Transverse colon (tissue), 4 donors: Measurements from ENCODE around the gene RBM23.

ENCODE experiments used
- CTCF ChIP-seq, 5 experiments: fragments of 200-600 bp in 3 of 5; fragments of 450-650 bp in 2 of 5; sonication (generic) in 3 of 5; IDR thresholded peaks; 1 replicate in 2 of 5; 2 replicates in 3 of 5; pipeline ENCODE4 v1.5.1; 2016 to 2017; ENCODE audit warnings: antibody characterized with exemption in 5 of 5, inconsistent platforms in 3 of 5, mild to moderate bottlenecking in 2 of 5, moderate library complexity in 1 of 5
- POLR2A ChIP-seq: fragments of 450-650 bp; IDR thresholded peaks from one replicate; pipeline ENCODE4 v1.6.1; 2016; ENCODE audit warnings: antibody characterized with exemption, mild to moderate bottlenecking, moderate library complexity
- POLR2AphosphoS5 ChIP-seq, 3 donors: sonication (generic); formaldehyde crosslinking; IDR thresholded peaks; one replicate each; pipeline ENCODE4 v1.6.1; 2016; ENCODE audit warnings: antibody characterized with exemption in 3 of 3

- no peak for TF ChIP-seq CTCF (IDR thresholded peaks at IDR 0.05)
- TF ChIP-seq POLR2AphosphoS5 (IDR thresholded peaks at IDR 0.05): no peak
- TF ChIP-seq POLR2A: no peak
Observed at GRCh38 chr14:22856428-22856827, 62.5 kb downstream of the RBM23 start.
